Measurements from ENCODE around the gene FAM171A1. TPM values are rescaled to one million over a fixed set of nuclear protein-coding genes. Genes with fewer than 3 reads are reported as not detected.
A peak's percentile ranks its signal among the peaks of the same experiment; 100 is the strongest.

The FAM171A1 gene
- total and polyA plus RNA-seq, 2 donors (not counting 1 experiment from before 2014, with no cell fraction given) = 8.8 to 10.3 TPM

DNA sequence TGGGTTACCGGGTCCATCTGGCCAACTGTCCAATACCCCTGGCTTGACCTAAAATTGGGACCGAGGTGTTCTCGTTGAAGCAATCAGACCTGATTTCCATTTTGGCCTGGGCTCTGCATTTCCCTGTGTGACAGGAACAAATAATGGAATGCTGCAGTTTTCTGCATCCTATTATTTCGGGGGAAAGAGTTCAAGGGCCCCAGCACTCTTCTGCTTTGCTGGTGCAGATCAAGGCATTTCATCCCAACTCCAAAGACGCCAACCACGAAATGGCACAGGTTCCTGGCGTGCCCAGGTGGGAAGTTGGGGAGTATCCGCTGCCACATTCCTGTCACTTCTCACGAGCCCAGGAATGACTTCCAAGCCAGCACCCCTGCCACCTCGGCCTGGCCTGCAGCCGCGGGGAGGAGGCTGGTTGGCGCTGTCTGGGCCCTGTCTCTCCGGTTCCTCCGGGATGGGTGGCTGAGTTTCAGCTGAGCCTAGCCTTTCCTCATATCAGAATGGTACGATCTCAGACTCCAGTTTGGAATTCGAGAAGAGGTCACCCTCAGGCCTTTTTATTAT is 56.5 kb downstream of the FAM171A1 start:
- TF ChIP-seq, protein P1, sequence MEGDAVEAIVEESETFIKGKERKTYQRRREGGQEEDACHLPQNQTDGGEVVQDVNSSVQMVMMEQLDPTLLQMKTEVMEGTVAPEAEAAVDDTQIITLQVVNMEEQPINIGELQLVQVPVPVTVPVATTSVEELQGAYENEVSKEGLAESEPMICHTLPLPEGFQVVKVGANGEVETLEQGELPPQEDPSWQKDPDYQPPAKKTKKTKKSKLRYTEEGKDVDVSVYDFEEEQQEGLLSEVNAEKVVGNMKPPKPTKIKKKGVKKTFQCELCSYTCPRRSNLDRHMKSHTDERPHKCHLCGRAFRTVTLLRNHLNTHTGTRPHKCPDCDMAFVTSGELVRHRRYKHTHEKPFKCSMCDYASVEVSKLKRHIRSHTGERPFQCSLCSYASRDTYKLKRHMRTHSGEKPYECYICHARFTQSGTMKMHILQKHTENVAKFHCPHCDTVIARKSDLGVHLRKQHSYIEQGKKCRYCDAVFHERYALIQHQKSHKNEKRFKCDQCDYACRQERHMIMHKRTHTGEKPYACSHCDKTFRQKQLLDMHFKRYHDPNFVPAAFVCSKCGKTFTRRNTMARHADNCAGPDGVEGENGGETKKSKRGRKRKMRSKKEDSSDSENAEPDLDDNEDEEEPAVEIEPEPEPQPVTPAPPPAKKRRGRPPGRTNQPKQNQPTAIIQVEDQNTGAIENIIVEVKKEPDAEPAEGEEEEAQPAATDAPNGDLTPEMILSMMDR (conservative IDR thresholded peaks at IDR 0.05 in 1 of 2, IDR thresholded peaks at IDR 0.05 in 1 of 2; ENCODE audit: low read depth in 1 of 2, low read length in 2 of 2) = no peak
- TF ChIP-seq EZH2 (IDR thresholded peaks at IDR 0.05; ENCODE audit: low read length, missing control alignments) = no peak
- no peaks in the 10 kb centered on the region for H3K27me3 ChIP-seq (ENCODE audit: control insufficient read depth, insufficient read depth, low read length)
- H3K4me1 ChIP-seq (ENCODE audit: control insufficient read depth, extremely low read depth, insufficient read depth, low read length) = no peaks in the 10 kb centered on the region
- H2AFZ ChIP-seq (ENCODE audit: low read length) = no peak overlapping the region
- H3K79me2 ChIP-seq (ENCODE audit: control insufficient read depth, insufficient read depth, low read length) = no peaks in the 10 kb centered on the region
- no peak overlapping the region for H3K4me2 ChIP-seq (ENCODE audit: extremely low read depth, insufficient read depth, low read length)
- no peak for DNase-seq (ENCODE audit: low read depth in 2 of 2)
- H4K20me1 ChIP-seq (ENCODE audit: control insufficient read depth, extremely low read depth, insufficient read depth, low read length) = no peaks in the 10 kb centered on the region
- H3K4me3 ChIP-seq (replicated peaks in 1 of 4; ENCODE audit: control extremely low read depth in 1 of 4, insufficient read depth in 1 of 4, low read depth in 3 of 4, low read length in 4 of 4) = no peak overlapping the region
- H3K9me3 ChIP-seq (ENCODE audit: control insufficient read depth, insufficient read depth, low read depth, low read length) = no peaks in the 10 kb centered on the region
- H3K9ac ChIP-seq (ENCODE audit: insufficient read depth, low read length) = no peak overlapping the region
- no peak overlapping the region for H3K27ac ChIP-seq (ENCODE audit: insufficient read depth, low read length)
- H3K36me3 ChIP-seq (ENCODE audit: control insufficient read depth, insufficient read depth, low read length) = no peaks in the 10 kb centered on the region

DNA sequence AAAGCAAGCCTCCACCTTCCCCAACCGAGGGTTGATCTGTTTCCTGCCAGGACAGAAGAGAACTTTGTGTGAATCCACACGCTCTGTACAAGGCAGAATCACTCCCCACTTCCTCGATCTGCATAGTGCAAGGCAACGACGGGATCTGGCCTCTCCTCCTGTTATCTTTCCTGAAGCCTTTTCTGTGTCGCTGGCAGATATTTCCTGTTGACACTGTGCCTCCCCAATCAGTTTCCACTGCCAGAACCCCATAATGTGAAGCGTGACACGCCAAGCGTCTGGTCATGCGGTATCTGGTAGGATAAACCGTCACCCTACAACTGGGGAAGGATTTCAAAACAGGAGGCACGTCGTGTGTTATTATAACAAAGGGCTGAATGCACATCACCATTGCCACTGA is 57.2 kb downstream of the FAM171A1 start:
- H3K27me3 ChIP-seq (ENCODE audit: control insufficient read depth, insufficient read depth, low read length) = no peaks in the 10 kb centered on the region
- peak overlapping the region; percentile 38 for H3K4me2 ChIP-seq (ENCODE audit: extremely low read depth, insufficient read depth, low read length)
- H3K9ac ChIP-seq (ENCODE audit: insufficient read depth, low read length) = no peak overlapping the region
- no peaks in the 10 kb centered on the region for H4K20me1 ChIP-seq (ENCODE audit: control insufficient read depth, extremely low read depth, insufficient read depth, low read length)
- H3K4me1 ChIP-seq (ENCODE audit: control insufficient read depth, extremely low read depth, insufficient read depth, low read length) = no peaks in the 10 kb centered on the region
- H3K36me3 ChIP-seq (ENCODE audit: control insufficient read depth, insufficient read depth, low read length) = no peaks in the 10 kb centered on the region
- no peak overlapping the region for H3K27ac ChIP-seq (ENCODE audit: insufficient read depth, low read length)
- TF ChIP-seq, protein P1 (conservative IDR thresholded peaks at IDR 0.05 in 1 of 2, IDR thresholded peaks at IDR 0.05 in 1 of 2; ENCODE audit: low read depth in 1 of 2, low read length in 2 of 2) = no peak
- TF ChIP-seq EZH2 (IDR thresholded peaks at IDR 0.05; ENCODE audit: low read length, missing control alignments) = no peak
- H2AFZ ChIP-seq (ENCODE audit: low read length) = peak overlapping the region; percentile 23
- H3K4me3 ChIP-seq (replicated peaks in 1 of 4; ENCODE audit: control extremely low read depth in 1 of 4, insufficient read depth in 1 of 4, low read depth in 3 of 4, low read length in 4 of 4) = peak overlapping the region in 1 of 4 experiments; percentile 37
- peak in 1 of 2 donors; percentile 44 for DNase-seq (ENCODE audit: low read depth in 2 of 2)
- H3K79me2 ChIP-seq (ENCODE audit: control insufficient read depth, insufficient read depth, low read length) = no peaks in the 10 kb centered on the region
- H3K9me3 ChIP-seq (ENCODE audit: control insufficient read depth, insufficient read depth, low read depth, low read length) = no peaks in the 10 kb centered on the region

DNA sequence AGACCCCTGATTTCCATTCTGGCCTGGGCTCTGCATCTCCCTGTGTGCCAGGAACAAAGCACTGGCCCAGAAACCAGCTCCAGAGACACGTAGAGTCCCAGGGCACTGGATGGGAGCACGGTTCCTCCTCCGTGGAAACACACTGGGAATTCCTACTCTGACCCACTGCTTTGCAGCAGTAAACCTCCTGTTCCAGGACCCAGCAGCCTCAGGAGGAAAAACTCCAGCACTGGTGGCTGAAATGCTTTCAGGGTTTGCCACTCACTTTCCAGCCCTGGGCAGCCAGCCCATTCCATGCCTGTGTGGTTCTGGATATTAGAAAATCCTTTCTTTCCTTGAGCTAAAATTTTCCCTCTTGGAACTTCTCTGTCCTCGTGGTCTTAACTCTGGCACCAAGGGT is 58.0 kb downstream of the FAM171A1 start:
- H3K27ac ChIP-seq (ENCODE audit: insufficient read depth, low read length) = no peak overlapping the region
- no peaks in the 10 kb centered on the region for H4K20me1 ChIP-seq (ENCODE audit: control insufficient read depth, extremely low read depth, insufficient read depth, low read length)
- no peaks in the 10 kb centered on the region for H3K9me3 ChIP-seq (ENCODE audit: control insufficient read depth, insufficient read depth, low read depth, low read length)
- H3K36me3 ChIP-seq (ENCODE audit: control insufficient read depth, insufficient read depth, low read length) = no peaks in the 10 kb centered on the region
- peak overlapping the region in 1 of 4 experiments; percentile 37 for H3K4me3 ChIP-seq (replicated peaks in 1 of 4; ENCODE audit: control extremely low read depth in 1 of 4, insufficient read depth in 1 of 4, low read depth in 3 of 4, low read length in 4 of 4)
- peak overlapping the region; percentile 23 for H3K4me2 ChIP-seq (ENCODE audit: extremely low read depth, insufficient read depth, low read length)
- no peak overlapping the region for H3K9ac ChIP-seq (ENCODE audit: insufficient read depth, low read length)
- H3K27me3 ChIP-seq (ENCODE audit: control insufficient read depth, insufficient read depth, low read length) = no peaks in the 10 kb centered on the region
- TF ChIP-seq EZH2 (IDR thresholded peaks at IDR 0.05; ENCODE audit: low read length, missing control alignments) = no peak
- TF ChIP-seq, protein P1 (conservative IDR thresholded peaks at IDR 0.05 in 1 of 2, IDR thresholded peaks at IDR 0.05 in 1 of 2; ENCODE audit: low read depth in 1 of 2, low read length in 2 of 2) = no peak
- H2AFZ ChIP-seq (ENCODE audit: low read length) = no peak overlapping the region
- H3K4me1 ChIP-seq (ENCODE audit: control insufficient read depth, extremely low read depth, insufficient read depth, low read length) = no peaks in the 10 kb centered on the region
- DNase-seq (ENCODE audit: low read depth in 2 of 2) = no peak
- no peaks in the 10 kb centered on the region for H3K79me2 ChIP-seq (ENCODE audit: control insufficient read depth, insufficient read depth, low read length)

Data from fibroblast of lung (primary cell).